SK-N-SH treated with all-trans-retinoic acid at 6 μM for 48 hours (cell line): ENCODE data around the gene FRMD4B.

Experiments used
- BACH2 ChIP-seq: fragments of 250-450 bp; sonication (Bioruptor Pico); IDR thresholded peaks from 2 replicates; pipeline ENCODE4 v1.9.0; 2021; ENCODE audit warnings: mild to moderate bottlenecking, borderline replicate concordance
- ESRRG ChIP-seq: fragments of 250-450 bp; sonication (Bioruptor Pico); IDR thresholded peaks from 2 replicates; pipeline ENCODE4 v1.6.1; 2021; ENCODE audit warnings: mild to moderate bottlenecking
- GLIS3 ChIP-seq: fragments of 250-450 bp; sonication (Bioruptor Pico); IDR thresholded peaks from 2 replicates; pipeline ENCODE4 v1.5.0; 2020; ENCODE audit warnings: mild to moderate bottlenecking, moderate library complexity
- SNAI2 ChIP-seq: fragments of 250-450 bp; sonication (Bioruptor Pico); IDR thresholded peaks from 2 replicates; pipeline ENCODE4 v1.5.0; 2020; ENCODE audit warnings: mild to moderate bottlenecking, moderate library complexity
- ZNF70 ChIP-seq: fragments of 450-650 bp; formaldehyde crosslinking; IDR thresholded peaks from 2 replicates; pipeline ENCODE4 v1.5.0; 2020; ENCODE audit warnings: mild to moderate bottlenecking, moderate library complexity
- ZNF8 ChIP-seq: fragments of 450-650 bp; formaldehyde crosslinking; IDR thresholded peaks from 2 replicates; pipeline ENCODE4 v1.5.0; 2020; ENCODE audit warnings: mild to moderate bottlenecking, moderate library complexity
- TF ChIP-seq, protein P1 (sequence below): fragments of 250-450 bp; sonication (Bioruptor Pico); IDR thresholded peaks from 2 replicates; pipeline ENCODE4 v1.5.1; 2020; ENCODE audit warnings: low read depth, mild to moderate bottlenecking, moderate library complexity

DNA sequence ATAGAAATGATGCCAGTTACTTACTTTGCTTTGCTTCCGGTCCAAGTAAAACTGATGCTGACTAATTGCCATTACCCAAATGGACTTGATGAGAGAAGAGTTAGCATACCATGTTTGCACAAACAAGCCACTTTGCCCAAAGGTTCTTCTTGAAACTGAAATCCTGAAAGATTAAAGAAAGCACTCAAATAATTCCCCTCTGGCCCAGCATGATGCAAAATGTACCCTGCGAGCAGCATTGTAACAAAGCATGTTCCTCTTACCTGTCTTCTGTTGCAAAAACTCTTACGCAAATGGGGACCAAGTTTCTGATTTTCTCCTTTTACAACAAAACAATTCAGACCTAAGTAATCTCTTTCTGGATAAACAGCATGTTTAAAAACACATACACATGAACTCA lies 189.0 kb downstream of the FRMD4B start:
- no peak for TF ChIP-seq ZNF70
- TF ChIP-seq, protein P1, sequence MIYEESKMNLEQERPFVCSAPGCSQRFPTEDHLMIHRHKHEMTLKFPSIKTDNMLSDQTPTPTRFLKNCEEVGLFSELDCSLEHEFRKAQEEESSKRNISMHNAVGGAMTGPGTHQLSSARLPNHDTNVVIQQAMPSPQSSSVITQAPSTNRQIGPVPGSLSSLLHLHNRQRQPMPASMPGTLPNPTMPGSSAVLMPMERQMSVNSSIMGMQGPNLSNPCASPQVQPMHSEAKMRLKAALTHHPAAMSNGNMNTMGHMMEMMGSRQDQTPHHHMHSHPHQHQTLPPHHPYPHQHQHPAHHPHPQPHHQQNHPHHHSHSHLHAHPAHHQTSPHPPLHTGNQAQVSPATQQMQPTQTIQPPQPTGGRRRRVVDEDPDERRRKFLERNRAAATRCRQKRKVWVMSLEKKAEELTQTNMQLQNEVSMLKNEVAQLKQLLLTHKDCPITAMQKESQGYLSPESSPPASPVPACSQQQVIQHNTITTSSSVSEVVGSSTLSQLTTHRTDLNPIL (CRISPR knock-in tag): no peak
- TF ChIP-seq SNAI2 (CRISPR knock-in tag): no peak
- TF ChIP-seq BACH2: no peak
- TF ChIP-seq GLIS3: no peak
- no peak for TF ChIP-seq ZNF8 (CRISPR knock-in tag)
- no peak for TF ChIP-seq ESRRG (CRISPR knock-in tag)
